Spleen (tissue), 7 donors: ENCODE measurements around the gene TRPM1.

ENCODE experiments used
- CTCF ChIP-seq, 11 experiments: fragments of 200-600 bp in 7 of 11; fragments of 450-650 bp in 4 of 11; sonication (generic) in 4 of 11; IDR thresholded peaks in 8 of 11; conservative IDR thresholded peaks in 3 of 11; 1 replicate in 7 of 11; 2 replicates in 4 of 11; pipeline versions ENCODE4 v1.4.0 to v1.8.0; 2016 to 2021; ENCODE audit warnings: antibody characterized with exemption in 11 of 11, inconsistent platforms in 4 of 11, mild to moderate bottlenecking in 1 of 11
- POLR2A ChIP-seq, 3 donors: fragments of 450-650 bp; IDR thresholded peaks; one replicate each; pipeline ENCODE4 v1.5.1; 2017; ENCODE audit warnings: antibody characterized with exemption in 3 of 3, mild to moderate bottlenecking in 1 of 3
- POLR2AphosphoS5 ChIP-seq, 3 donors: sonication (generic); formaldehyde crosslinking; IDR thresholded peaks; one replicate each; pipeline ENCODE4 v1.5.1; 2017; ENCODE audit warnings: antibody characterized with exemption in 3 of 3
- donor health status: DM: no; HTN: no; CAD: no; lungs with moderate emphysema.
- donor health status: DM: no; HTN: no; CAD: no.
- donor health status: DM: no; HTN: no; CAD: no.

GRCh38 chr15:31077941-31078340 lies 23.6 kb downstream of the TRPM1 start:
- no peak for TF ChIP-seq POLR2A (IDR thresholded peaks at IDR 0.05)
- TF ChIP-seq CTCF (IDR thresholded peaks at IDR 0.05 in 8 of 11, conservative IDR thresholded peaks at IDR 0.05 in 3 of 11), result no peak
- TF ChIP-seq POLR2AphosphoS5 (IDR thresholded peaks at IDR 0.05), result no peak
